GM19324 (cell line): ENCODE data around the gene SLC16A7.

ENCODE experiments used
- ATAC-seq: cut with Tn5 transposase; IDR thresholded peaks from one replicate; pipeline ENCODE4 v1.9.1; 2021; ENCODE audit warnings: mild to moderate bottlenecking, moderate library complexity; ENCODE audit not compliant: unreplicated experiment, low FRiP score

Gene SLC16A7

DNA sequence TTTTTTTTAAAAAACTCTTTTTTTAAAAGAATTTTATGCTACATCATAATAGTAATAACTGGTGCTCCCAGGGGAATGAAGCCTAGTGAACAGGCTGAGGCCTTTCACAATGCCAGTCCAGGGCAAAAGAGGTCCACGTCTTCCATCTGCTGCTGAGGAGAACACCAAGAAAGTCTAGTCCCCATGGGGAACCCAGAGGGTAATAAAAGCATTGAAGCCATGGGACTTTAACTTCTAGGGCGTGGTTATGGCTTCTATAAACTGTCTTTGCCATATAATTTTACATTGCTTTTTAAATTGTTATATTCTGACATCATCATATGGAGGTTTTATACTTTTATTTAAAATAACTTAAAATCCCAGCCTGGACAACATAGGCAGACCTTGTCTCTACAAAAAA lies 64.3 kb downstream of the SLC16A7 start:
- no peak for ATAC-seq

DNA sequence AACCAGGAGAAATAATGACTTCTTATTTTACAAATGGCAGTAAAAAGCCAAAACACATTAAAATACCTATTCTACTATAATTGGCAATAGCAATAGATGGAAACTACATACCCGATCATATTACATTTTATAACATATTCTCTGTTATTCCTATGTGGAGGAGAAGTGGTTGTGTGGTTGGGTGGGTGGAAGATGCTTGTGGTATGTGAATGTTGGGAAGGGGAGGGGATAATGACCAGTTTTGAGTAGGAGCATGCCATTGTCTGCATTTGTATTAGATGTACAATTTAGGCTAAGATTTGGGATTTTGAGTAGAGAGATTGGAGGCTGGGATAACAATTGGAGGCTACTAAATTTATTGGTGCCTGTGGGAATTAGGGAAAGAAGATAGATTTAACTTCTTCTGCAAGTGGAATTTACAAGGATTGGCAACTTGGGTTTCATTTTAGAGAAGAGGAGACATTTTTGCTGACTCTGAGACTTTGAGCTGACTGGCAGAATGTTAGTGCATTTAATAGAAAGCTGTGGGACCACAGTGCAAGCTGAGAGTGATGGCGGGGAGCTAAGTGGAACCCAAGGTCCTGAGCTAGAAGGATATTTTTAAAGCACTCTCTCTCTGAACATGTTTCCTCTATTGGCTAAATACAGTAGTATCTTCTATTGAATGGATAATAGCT lies 65.2 kb downstream of the SLC16A7 start:
- ATAC-seq: no peak

DNA sequence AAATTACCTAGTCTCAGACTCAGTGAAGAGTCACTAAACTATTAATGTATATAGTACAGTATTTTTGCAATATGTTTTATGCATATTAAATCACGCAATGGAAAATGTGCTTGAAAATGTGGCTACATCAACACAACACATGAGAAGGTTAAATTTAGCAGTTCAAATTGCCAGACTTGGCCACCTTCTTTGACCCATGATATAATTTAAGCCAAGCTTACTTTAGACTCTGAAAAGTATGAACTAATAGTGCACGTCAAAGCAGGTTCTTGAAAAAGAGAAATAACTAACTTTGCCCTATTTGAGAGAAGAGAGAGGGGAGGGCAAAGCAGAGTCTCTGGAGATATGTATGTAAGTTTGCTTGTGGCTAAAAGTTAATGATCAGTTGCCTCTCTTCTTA lies 68.7 kb downstream of the SLC16A7 start:
- ATAC-seq: no peak

DNA sequence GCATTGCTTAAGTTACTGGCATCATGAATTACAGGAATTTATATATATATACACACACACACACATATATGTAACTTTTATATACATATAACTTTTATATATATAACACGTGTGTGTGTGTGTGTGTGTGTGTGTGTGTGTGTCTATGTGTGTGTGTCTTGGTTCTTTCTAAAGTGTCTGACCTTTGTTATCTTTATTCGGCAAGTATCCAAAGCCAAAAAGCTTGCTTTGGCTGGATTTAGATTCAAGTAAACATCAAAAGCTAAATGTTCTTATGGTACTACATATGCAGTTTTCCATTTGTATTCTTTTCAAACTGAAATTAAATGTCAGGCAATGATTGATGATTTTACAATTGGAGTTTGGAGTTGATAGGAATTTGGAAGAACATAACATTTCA lies 69.9 kb downstream of the SLC16A7 start:
- no peak for ATAC-seq

DNA sequence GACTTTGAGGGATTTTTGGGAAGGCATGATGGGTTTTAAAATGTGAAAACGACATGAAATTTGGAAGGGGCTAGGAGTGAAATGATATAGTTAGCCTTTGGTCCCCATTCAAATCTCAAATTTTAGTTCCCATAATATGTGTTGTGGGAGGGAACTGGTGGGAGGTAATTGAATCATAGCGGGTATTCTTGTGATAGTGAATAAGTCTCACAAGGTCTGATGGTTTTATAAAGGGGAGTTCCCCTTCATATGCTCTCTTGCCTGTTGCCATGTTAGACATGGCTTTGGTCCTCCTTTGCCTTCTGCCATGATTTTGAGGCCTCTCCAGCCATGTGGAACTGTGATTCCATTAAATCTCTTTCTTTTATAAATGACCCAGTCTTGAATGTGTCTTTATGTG lies 72.8 kb downstream of the SLC16A7 start:
- ATAC-seq: no peak

DNA sequence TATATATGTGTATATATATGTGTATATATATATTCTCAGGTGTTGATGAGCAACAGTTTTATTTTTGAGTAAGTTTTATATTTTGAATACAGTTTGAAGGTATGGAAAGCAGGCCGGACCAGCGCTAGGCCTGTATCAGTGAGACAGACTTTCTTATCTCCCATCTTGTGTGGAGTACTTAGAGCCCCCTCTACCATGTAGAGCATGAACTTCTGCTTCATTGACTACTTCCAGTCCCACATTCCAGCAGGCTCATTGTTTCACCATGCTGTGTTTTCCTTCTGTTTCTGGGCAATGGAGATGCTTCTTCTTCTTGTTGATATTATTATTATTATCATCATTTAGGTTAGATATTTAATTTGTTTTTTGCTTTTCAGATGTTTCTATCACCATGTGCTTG lies 76.4 kb downstream of the SLC16A7 start:
- no peak for ATAC-seq

DNA sequence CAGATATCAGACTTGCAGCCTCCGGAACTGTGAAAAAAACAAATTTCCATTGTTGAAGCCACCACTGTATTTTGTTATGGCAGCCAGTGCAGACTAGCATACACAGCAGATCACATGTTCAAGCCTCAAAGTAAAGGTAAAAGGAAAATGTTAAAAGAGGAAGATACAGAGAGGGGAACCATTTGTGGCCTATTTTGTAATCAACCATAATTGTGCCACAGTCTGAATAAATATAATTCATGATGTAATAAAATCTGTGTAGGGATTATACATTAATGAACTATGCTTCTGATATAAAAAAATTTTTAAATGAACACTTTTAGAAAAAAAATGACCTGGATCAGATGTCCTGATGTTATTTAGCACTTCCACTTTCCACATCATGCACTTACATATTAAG lies 79.6 kb downstream of the SLC16A7 start:
- ATAC-seq: no peak

DNA sequence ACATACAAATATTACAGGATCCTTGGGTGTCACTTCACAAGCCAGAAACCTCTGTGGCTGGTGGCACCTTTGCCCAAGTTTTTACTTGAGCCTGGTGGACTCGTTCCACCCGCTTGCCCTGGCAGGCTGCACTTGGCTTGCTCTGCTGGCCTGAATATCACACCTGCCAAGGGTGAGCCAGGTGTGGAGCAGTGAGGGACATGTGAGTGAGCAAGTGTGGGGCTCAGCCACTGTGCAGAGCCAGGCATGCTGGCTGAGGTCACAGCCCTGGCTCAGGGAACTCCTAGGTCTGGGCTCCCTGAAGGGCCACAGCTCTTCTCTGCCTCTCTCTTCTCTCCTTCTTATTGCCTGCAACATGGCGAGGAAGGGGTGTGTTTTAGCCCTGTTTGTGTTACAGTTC lies 82.0 kb downstream of the SLC16A7 start:
- ATAC-seq: no peak

DNA sequence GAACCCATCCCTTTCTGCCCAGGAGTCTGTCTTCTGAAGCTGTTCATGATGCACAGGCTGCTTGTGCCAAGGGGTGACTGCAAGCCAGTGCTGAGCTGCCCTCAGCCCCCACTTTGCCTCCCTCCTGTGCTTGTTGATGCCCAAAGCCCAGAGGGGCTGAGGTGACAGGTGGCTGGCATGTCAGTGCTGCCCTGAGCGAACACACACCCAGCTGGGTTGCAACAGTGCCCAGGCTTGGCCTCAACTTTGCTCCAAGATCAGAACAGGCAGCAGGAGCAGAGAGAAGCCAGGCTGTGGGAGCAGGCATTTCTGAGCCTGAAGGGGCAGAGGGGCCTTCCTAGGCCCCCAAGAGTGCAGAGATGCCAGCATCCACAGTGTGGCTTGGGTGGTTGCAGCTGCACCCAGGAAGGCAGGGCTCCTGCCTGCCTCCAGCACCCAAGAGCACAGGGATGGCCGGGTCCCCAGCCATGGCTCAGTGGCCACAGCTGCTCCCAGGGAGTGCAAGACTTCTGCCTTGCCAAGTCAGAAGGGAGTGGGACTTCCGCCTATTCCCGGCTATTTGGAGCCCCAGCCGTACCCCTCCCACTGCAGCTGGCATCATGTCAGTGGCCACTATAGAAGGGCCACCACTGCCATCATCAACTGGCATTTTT lies 83.1 kb downstream of the SLC16A7 start:
- ATAC-seq: no peak

DNA sequence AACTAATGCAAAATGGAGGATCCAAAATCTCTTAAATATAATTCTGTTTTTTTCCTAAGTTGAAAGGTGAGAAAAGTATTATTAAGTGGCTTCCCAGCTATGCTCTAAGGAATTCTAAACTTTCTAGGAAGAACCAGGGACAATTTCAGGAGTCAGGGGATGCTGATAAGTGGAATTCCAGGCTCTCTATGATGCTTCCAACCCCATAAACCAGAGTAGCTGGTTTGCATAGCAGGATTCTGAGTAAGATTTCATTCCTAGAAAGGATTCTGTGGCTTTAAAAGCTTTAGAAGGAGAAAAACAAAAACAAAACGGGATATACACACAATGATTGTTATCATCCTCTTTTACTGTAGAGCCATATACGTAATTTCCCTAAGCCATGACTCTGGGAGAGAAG lies 93.9 kb downstream of the SLC16A7 start:
- ATAC-seq: no peak

DNA sequence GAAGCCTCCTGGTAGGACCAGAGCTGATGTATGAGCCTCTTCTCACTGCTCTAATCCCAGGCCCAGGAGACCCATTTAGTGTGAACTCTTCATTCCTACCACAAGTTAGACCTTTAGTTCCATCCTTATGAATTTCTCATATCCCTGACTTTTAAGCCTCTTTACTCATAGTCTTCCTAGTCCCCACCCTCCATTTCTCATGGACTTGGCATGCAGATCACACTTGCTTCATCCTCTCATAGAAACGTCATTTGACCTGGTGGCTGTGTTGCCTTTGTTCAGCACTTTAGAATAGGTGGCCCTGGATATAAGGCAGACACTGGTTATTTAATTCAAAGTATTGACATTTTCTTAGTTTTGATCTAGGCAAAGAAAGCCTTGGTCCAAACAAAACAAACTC lies 99.5 kb downstream of the SLC16A7 start:
- no peak for ATAC-seq

DNA sequence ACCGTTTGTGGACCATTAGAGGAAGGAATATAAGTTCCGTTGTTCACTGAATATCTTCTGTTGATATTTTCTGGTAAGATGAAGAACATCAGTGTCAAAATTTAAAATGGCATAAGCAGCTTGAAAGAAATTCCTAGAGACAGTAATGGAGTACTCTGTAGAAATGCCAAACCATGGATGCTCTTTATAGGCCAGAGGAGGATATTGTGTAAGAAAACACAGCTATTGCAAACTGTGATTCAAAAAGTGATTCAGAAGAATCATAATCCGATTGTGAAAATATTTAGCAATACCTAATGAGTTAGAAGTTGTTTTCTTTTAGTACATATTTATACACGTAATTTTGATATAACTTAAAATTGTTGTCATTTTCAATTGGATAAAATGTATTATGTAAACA lies 102.8 kb downstream of the SLC16A7 start:
- no peak for ATAC-seq

DNA sequence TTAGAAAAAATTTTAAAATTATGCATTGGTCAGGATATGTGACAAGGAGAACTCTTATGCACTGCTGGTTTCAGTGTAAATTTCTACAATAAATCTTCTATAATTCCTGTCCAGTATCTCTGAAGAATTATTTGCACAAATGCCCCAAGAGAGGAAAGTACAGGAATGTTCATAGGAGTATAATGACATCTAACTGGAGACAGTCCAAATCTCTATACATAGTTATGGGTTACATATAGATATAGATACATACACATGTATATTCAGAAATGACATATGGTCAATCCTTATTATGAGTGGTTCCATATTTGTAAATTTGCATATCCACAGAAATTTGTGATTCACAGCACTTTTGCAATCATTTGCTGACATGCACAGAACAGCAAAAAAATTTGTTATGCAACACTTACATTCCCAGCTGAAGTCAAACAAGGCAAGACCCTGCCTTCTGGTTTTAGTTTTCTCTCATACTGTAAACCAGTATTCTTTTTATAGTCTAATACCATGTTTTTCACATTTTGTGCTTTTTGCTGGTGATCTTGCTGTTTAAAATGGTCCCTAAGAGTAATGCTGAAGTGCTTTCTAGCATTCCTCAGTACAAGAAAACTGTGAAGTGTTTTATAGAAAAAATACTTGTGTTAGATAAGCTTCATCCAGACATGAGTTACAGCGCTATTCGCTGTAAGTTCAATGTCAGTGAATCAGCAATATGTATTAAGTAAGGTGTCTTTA lies 103.8 kb downstream of the SLC16A7 start:
- ATAC-seq: no peak

DNA sequence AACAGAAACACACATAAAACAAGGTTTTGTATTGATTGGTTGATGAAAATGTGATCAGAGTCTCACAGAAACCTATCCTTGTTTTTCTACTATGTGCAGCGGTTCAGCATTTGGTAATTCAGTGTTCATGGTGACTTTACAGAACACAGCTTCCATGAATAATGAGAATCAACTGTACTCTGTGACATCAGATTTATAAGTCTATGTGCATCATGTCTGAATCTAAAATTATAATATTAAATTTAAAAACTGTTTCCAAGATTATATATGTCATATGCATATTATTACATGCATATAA lies 104.3 kb downstream of the SLC16A7 start:
- ATAC-seq: no peak

DNA sequence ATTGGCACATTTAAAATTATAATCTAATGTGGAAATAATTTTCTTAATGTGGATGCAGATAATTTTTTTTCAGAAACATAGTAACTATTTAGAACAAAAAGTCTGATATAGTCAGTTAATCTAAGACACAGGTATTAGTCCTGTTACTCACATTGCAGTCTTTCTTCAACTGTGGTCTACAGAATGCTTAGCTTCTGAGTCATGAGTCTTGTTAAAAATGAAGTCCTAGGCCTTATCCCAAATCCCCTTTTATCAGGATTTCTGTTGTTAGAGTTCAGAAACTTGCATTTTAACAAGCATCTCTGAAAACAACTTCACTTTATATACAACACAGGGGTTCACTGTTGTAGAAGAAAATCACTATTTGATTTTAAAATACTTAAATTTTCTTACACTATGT lies 112.2 kb downstream of the SLC16A7 start:
- ATAC-seq: no peak

DNA sequence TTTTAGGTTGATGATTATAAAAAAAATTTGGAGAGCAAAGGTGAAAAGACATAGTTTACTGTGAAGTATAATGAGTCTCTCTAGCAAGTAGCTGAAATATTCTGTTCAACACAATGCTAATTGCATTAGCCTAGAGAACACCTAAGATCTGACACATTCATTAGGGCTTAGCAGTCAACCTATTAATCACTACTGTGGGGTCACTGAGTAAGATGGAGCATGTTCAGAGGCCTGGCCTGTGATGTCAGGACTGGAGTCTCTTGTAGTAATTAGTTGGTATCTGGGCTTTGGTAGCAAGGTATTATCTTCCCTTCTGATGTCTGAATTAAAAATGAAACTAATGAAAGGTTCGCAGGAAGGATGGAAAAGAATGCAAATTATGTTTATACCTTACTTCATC lies 112.7 kb downstream of the SLC16A7 start:
- ATAC-seq: no peak

DNA sequence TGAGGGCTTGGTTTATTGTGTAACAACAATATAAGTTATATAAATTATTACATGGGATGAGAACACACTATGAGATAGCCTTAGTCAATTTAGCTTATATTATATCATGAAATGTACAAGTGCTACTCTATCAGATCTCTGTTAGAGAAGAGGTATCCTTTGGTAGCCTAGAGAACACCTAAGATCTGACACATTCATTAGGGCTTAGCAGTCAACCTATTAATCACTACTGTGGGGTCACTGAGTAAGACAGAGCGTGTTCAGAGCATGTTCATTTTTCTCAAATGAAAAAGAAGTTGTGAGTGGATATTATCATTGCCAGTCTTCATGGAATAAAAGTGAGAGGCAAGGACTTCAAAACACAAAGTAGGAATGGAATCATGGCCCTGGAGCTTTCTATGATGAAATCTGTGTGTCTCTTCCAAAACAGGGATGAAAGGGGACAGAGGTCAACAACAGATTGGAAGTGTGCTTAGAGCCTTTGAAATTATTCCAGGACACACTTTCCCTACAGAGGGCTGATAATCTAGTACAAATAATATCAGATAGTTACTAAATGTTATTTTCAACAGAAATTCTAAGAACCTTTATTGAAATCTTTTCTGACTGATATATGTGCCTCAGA lies 114.3 kb downstream of the SLC16A7 start:
- no peak for ATAC-seq

DNA sequence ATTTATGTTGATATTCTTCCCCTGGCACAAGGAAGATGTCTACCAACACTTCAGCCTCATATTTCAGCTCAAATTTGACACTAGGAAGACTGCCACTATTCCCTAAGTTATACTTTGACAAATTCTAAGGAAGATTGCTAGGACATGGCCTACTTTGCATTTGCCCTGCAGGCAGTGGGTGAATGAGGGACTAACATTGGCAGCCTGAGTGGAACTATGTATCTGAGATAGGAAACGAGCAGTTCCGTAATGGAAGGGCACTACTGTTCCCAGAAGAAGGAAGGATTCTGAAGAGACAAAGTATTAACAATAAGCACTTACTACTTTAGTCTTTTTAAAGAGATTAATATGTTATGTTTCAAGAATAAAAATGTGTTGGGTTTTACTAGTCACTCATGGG lies 115.1 kb downstream of the SLC16A7 start:
- ATAC-seq: no peak

DNA sequence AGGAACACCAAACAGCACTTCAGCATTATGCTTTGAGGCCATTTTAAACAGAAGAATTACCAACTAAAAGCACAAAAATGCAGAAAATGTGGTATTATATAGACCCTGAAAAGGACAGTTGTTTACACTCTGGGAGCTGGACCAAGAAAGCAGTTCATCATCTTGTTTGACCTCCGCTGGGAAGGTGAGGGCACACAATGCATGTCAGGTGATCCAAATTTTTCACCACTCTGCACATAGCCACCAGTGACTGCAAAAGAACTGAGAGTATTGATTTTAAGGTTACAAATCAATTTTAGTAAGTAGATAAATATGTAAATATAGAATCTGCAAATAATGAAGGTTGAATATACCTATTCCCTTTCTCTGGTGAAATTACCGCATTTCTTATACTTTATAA lies 119.6 kb downstream of the SLC16A7 start:
- no peak for ATAC-seq

DNA sequence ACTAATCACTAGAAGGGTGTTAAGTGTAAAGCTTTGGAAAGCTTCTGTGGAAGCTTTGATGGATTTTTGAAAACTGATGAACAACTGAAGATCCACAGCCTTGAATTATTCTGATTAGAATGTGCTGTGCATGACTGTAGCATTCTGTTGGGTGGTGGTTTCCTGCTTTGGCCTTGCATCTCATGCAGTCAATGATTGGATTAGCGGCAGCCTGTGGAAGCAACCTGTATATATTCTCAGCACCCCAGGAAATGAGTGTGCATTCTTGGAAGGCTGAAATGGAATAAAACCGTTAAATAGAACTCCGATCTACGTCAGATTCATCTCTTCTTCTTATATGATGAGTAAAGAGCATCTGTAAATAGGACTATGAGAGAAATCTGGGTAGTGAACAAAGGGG lies 120.2 kb downstream of the SLC16A7 start:
- no peak for ATAC-seq

DNA sequence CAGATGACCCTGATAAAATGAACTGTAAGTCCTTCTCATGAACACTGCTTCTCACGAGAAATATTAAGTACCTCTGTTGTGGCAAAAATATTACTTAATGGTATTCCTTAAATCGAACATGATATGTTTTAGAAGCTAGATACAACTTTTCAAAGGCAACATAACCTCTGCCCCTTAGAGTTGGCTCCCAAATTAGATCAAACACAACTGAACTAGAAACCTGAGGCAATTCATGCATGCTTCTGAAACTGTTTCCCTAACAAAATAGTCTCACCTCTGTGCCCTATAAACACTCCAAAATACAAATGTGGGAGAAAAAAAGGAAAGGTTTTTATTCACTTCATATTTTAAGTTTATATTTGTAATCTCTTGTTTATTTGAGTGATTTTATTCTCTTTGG lies 121.6 kb downstream of the SLC16A7 start:
- no peak for ATAC-seq

DNA sequence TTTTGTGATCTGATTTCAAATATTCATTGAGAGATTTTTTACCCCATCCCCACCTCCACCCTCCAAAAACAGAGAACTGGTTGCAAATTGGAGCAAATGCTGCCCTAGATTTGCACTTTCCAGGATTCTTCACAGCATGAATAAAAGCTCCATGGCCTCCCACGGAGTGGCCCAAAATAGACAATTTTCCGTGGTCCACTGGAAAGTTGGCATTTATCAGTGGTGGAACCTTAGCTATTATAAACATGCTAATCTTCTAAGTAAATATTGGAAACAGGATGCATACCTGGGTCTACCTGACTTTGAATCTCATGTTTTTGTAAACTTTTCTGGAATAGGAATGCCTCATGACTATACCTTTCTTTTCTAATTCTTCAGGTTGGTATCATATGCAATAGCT lies 123.9 kb downstream of the SLC16A7 start:
- ATAC-seq: no peak
